ENCODE results near the gene ABCG5. TPM values are rescaled to one million over a fixed set of nuclear protein-coding genes. Genes with fewer than 3 reads are reported as not detected.

The ABCG5 gene
- total RNA-seq, 1 donor from 2014 or later: not detected

- Mint-ChIP-seq H3K27me3 (ENCODE audit: low read depth) (peaks cover 13% of the 10 kb centered on the region), H3K4me3 (no peak overlapping the region), H3K9me3 (no peaks in the 10 kb centered on the region), H3K4me1 (no peaks in the 10 kb centered on the region), H3K36me3 (ENCODE audit: low read depth) (no peaks in the 10 kb centered on the region), H3K27ac (ENCODE audit: unreplicated experiment) (no peak overlapping the region)
- no peak for DNase-seq (ENCODE audit: low read depth, low spot score)
- TF ChIP-seq CTCF (conservative IDR thresholded peaks at IDR 0.05): no peak
Observed at GRCh38 chr2:43851011-43851980, 12.7 kb upstream of the ABCG5 start.

- H3K27ac Mint-ChIP-seq (ENCODE audit: unreplicated experiment): no peak overlapping the region
- no peaks in the 10 kb centered on the region for H3K9me3 Mint-ChIP-seq
- DNase-seq (ENCODE audit: low read depth, low spot score): no peak
- no peaks in the 10 kb centered on the region for H3K4me1 Mint-ChIP-seq
- no peaks in the 10 kb centered on the region for H3K36me3 Mint-ChIP-seq (ENCODE audit: low read depth)
- no peaks in the 10 kb centered on the region for H3K27me3 Mint-ChIP-seq (ENCODE audit: low read depth)
- H3K4me3 Mint-ChIP-seq: no peak overlapping the region
- no peak for TF ChIP-seq CTCF (conservative IDR thresholded peaks at IDR 0.05)
Observed at GRCh38 chr2:43848214-43848613, 9.6 kb upstream of the ABCG5 start.

- TF ChIP-seq CTCF (conservative IDR thresholded peaks at IDR 0.05): no peak
- Mint-ChIP-seq H3K27me3 (ENCODE audit: low read depth) (no peaks in the 10 kb centered on the region), H3K27ac (ENCODE audit: unreplicated experiment) (no peak overlapping the region), H3K36me3 (ENCODE audit: low read depth) (no peaks in the 10 kb centered on the region), H3K9me3 (no peaks in the 10 kb centered on the region), H3K4me3 (no peak overlapping the region), H3K4me1 (no peaks in the 10 kb centered on the region)
- DNase-seq (ENCODE audit: low read depth, low spot score): no peak
Observed at GRCh38 chr2:43846140-43846793, 7.6 kb upstream of the ABCG5 start.

DNA sequence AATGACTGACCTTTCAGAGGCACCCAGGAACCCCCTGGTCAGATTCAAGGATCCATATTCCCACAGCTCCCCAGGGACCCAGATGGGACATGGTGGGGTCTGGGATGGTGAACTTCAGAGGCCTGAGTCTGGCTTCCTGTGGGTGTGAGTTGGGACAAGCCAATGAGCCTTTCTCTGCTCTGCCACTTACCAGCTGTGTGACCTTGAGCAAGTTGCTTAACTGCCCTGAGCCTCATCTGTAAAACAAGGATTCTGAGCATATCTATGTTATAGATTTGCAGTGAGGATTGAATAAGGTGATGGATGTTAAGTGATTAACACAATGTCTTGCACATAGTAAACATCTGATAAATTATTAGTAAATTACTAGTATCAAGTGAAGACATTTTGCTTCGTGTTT, 6.5 kb upstream of the ABCG5 start:
- H3K4me3 Mint-ChIP-seq: no peak overlapping the region
- no peaks in the 10 kb centered on the region for H3K36me3 Mint-ChIP-seq (ENCODE audit: low read depth)
- H3K9me3 Mint-ChIP-seq: no peaks in the 10 kb centered on the region
- TF ChIP-seq CTCF (conservative IDR thresholded peaks at IDR 0.05): no peak
- no peak overlapping the region for H3K27ac Mint-ChIP-seq (ENCODE audit: unreplicated experiment)
- DNase-seq (ENCODE audit: low read depth, low spot score): no peak
- no peaks in the 10 kb centered on the region for H3K27me3 Mint-ChIP-seq (ENCODE audit: low read depth)
- peaks cover 3% of the 10 kb centered on the region for H3K4me1 Mint-ChIP-seq

DNA sequence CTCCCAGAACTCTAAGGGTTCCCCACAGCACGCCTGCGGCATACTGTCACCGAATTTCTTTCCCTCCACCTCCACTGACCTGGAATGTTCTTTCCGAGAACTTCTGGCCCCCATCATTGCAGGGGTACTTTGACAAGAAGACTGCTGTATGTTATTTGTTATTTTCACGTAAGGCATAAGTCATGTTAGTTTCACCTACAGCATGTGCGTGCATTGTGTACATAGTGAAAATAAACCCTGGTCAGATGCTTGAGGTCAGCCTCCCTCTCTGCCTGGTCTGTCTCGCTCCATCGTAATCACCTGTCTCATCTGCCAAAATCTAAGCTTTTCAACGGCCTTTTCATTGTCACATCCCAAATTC, 4.2 kb upstream of the ABCG5 start:
- no peak for DNase-seq (ENCODE audit: low read depth, low spot score)
- no peaks in the 10 kb centered on the region for H3K36me3 Mint-ChIP-seq (ENCODE audit: low read depth)
- H3K27ac Mint-ChIP-seq (ENCODE audit: unreplicated experiment): no peak overlapping the region
- no peak for TF ChIP-seq CTCF (conservative IDR thresholded peaks at IDR 0.05)
- H3K4me1 Mint-ChIP-seq: peaks cover 10% of the 10 kb centered on the region
- no peaks in the 10 kb centered on the region for H3K27me3 Mint-ChIP-seq (ENCODE audit: low read depth)
- no peak overlapping the region for H3K4me3 Mint-ChIP-seq
- H3K9me3 Mint-ChIP-seq: no peaks in the 10 kb centered on the region

Measured in neural crest cell (in vitro differentiated cells).